Endothelial cell (in vitro differentiated cells): ENCODE measurements around the gene IFI6. TPM values are rescaled to one million over a fixed set of nuclear protein-coding genes. Genes with fewer than 3 reads are reported as not detected.

ENCODE experiments used
- DNase-seq: peaks from one replicate; pipeline ENCODE4 v3.0.0; 2021; ENCODE audit warnings: low spot score
- H3K27ac Mint-ChIP-seq: one replicate; pipeline ENCODE4 v1.8.0; 2021; ENCODE audit warnings: mixed read lengths, inconsistent platforms; ENCODE audit not compliant: unreplicated experiment
- H3K27me3 Mint-ChIP-seq: one replicate; pipeline ENCODE4 v1.8.0; 2021; ENCODE audit warnings: mild to moderate bottlenecking, moderate library complexity, mixed read lengths, inconsistent platforms; ENCODE audit not compliant: unreplicated experiment
- H3K36me3 Mint-ChIP-seq: one replicate; pipeline ENCODE4 v1.8.0; 2021; ENCODE audit warnings: mild to moderate bottlenecking, low read depth, mixed read lengths, inconsistent platforms; ENCODE audit not compliant: unreplicated experiment
- H3K4me1 Mint-ChIP-seq: one replicate; pipeline ENCODE4 v1.8.0; 2021; ENCODE audit warnings: mild to moderate bottlenecking, mixed read lengths, inconsistent platforms; ENCODE audit not compliant: unreplicated experiment
- H3K4me3 Mint-ChIP-seq: one replicate; pipeline ENCODE4 v1.8.0; 2021; ENCODE audit warnings: mild to moderate bottlenecking, mixed read lengths, inconsistent platforms; ENCODE audit not compliant: unreplicated experiment
- H3K9me3 Mint-ChIP-seq: one replicate; pipeline ENCODE4 v1.8.0; 2021; ENCODE audit warnings: mixed read lengths, inconsistent platforms; ENCODE audit not compliant: unreplicated experiment
- CTCF ChIP-seq: fragments of 200-600 bp; sonication (generic); IDR thresholded peaks from one replicate; pipeline ENCODE4 v1.5.0; 2021; ENCODE audit warnings: antibody characterized with exemption; ENCODE audit not compliant: unreplicated experiment
- total RNA-seq: library from RNA; stranded (reverse); fragmentation: NEBNext Ultra II Directional; extraction: Animal tissue kit (Norgen Biotek cat#: 25700); gene quantifications from one replicate; pipeline ENCODE4 v1.2.1, GENCODE V29; 2021; ENCODE audit not compliant: unreplicated experiment

IFI6 gene
- total RNA-seq, 1 donor from 2014 or later, result 9.7 TPM

GRCh38 chr1:27656157-27656893 lies 15.7 kb downstream of the IFI6 start:
- H3K9me3 Mint-ChIP-seq, result no peaks in the 10 kb centered on the region
- no peak for DNase-seq
- peaks cover 21% of the 10 kb centered on the region for H3K4me1 Mint-ChIP-seq
- peaks cover 17% of the 10 kb centered on the region for H3K27me3 Mint-ChIP-seq
- no peak for TF ChIP-seq CTCF
- H3K27ac Mint-ChIP-seq, result no peak overlapping the region
- H3K36me3 Mint-ChIP-seq, result no peaks in the 10 kb centered on the region
- H3K4me3 Mint-ChIP-seq, result no peak overlapping the region

GRCh38 chr1:27655151-27655937 lies 16.6 kb downstream of the IFI6 start:
- Mint-ChIP-seq H3K4me1 (peaks cover 23% of the 10 kb centered on the region), H3K4me3 (no peak overlapping the region), H3K27me3 (peaks cover 18% of the 10 kb centered on the region), H3K27ac (peak overlapping the region; percentile 65), H3K36me3 (no peaks in the 10 kb centered on the region), H3K9me3 (no peaks in the 10 kb centered on the region)
- DNase-seq, result no peak
- no peak for TF ChIP-seq CTCF

- no peak for DNase-seq
- H3K36me3 Mint-ChIP-seq, result no peaks in the 10 kb centered on the region
- no peaks in the 10 kb centered on the region for H3K9me3 Mint-ChIP-seq
- H3K27me3 Mint-ChIP-seq, result peaks cover 11% of the 10 kb centered on the region
- no peak for TF ChIP-seq CTCF
- H3K4me3 Mint-ChIP-seq, result no peak overlapping the region
- peaks cover 19% of the 10 kb centered on the region for H3K4me1 Mint-ChIP-seq
- no peak overlapping the region for H3K27ac Mint-ChIP-seq
These were observed 19.7 kb downstream of the IFI6 start for GRCh38 chr1:27652111-27652864.

- peaks cover 2% of the 10 kb centered on the region for H3K36me3 Mint-ChIP-seq
- no peak for DNase-seq
- H3K4me1 Mint-ChIP-seq, result peaks cover 19% of the 10 kb centered on the region
- H3K4me3 Mint-ChIP-seq, result no peak overlapping the region
- H3K27me3 Mint-ChIP-seq, result peaks cover 7% of the 10 kb centered on the region
- H3K27ac Mint-ChIP-seq, result peak overlapping the region; percentile 75
- H3K9me3 Mint-ChIP-seq, result no peaks in the 10 kb centered on the region
- TF ChIP-seq CTCF, result no peak
These were observed 21.3 kb downstream of the IFI6 start for GRCh38 chr1:27650539-27651175.
